IgD-negative memory B cell (primary cell): ENCODE data around the gene FYTTD1. TPM values are rescaled to one million over a fixed set of nuclear protein-coding genes. Genes with fewer than 3 reads are reported as not detected.
A peak's percentile ranks its signal among the peaks of the same experiment; 100 is the strongest.

ENCODE experiments used
- H3K27ac Mint-ChIP-seq, 3 donors: one replicate each; pipeline ENCODE4 v1.8.0; 2020 to 2022; ENCODE audit warnings: mild to moderate bottlenecking in 3 of 3, mixed read lengths in 3 of 3, moderate library complexity in 1 of 3
- H3K27me3 Mint-ChIP-seq: one replicate; pipeline ENCODE4 v1.8.0; 2021; ENCODE audit warnings: mixed read lengths
- H3K36me3 Mint-ChIP-seq: one replicate; pipeline ENCODE4 v1.8.0; 2020; ENCODE audit warnings: mild to moderate bottlenecking, mixed read lengths
- H3K4me1 Mint-ChIP-seq, 3 donors: one replicate each; pipeline ENCODE4 v1.8.0; 2020 to 2022; ENCODE audit warnings: mixed read lengths in 3 of 3, mild to moderate bottlenecking in 1 of 3
- H3K4me3 Mint-ChIP-seq, 4 donors: one replicate each; pipeline ENCODE4 v1.8.0; 2020 to 2022; ENCODE audit warnings: mild to moderate bottlenecking in 4 of 4, mixed read lengths in 4 of 4, moderate library complexity in 3 of 4
- H3K9me3 Mint-ChIP-seq, 3 donors: one replicate each; pipeline ENCODE4 v1.8.0; 2020 to 2021; ENCODE audit warnings: mixed read lengths in 3 of 3, mild to moderate bottlenecking in 1 of 3
- polyA plus RNA-seq: library from polyadenylated mRNA; unstranded; fragments of 300-500 nt; fragmentation: Illumina TruSeq; gene quantifications from one replicate; pipeline ENCODE4 v1.2.3, GENCODE V29; 2021

FYTTD1 gene
- polyA plus RNA-seq, 1 donor from 2014 or later = 65.5 TPM

DNA sequence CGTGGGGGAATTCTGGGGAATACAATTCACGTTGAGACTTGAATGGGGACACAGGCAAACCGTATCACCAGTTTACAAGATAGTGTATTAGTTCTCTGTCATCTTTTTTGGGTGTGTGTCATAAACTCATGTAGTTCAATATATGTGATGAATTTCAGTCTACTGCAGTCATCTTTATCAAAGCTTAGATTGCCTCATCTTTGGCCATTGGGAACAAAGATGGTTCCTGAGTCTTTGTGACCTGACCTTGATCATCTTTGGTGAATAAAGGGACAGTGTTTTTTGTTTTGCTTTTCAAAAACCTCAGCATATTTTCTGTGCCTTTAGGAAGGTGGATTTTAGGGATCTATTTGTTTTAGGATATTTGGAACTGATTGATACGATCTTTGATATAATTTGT is 64.7 kb downstream of the FYTTD1 start:
- Mint-ChIP-seq H3K4me3 (no peak overlapping the region), H3K27me3 (no peaks in the 10 kb centered on the region), H3K27ac (no peak overlapping the region), H3K36me3 (peaks cover 3% of the 10 kb centered on the region), H3K4me1 (peaks cover 6 to 25% (median 22%) of the 10 kb centered on the region in 3 donors), H3K9me3 (no peaks in the 10 kb centered on the region)

DNA sequence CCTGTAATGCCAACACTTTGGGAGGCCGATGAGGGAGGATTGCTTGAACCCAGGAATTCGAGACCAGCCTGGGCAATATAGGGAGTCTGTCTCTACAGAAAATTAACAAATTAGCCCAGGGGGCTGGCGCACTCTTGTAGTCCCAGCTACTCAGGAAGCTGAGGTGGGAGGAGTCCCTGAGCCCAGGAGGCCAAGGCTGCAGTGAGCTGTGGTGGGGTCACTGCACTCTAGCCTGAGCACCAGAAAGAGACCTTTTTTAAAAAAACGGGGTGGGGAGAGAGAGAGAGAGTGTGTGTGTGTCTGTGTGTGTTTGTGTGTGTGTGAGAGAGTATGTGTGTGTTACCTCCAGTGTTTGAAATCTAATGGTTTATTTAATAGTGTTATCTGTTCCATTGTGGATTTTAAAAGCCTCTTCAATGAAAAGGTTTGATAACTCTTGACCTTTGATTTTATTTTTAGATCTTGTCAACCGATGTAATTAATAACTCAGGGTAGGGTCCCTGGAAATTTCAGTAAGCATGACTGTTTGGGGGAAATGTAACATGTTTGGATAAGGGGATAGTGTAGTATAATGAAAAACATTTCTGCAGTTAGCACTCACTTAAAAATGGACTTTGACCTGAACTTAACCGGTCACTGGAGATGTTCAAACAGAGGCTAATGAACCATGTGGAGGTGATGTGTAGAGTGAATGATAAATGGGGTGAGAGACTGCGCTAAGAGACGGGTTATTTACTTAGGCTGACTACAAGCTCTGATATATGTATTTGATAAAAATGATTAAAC is 71.1 kb downstream of the FYTTD1 start:
- H3K36me3 Mint-ChIP-seq = peaks cover 4% of the 10 kb centered on the region
- H3K9me3 Mint-ChIP-seq = no peaks in the 10 kb centered on the region
- no peak overlapping the region for H3K27ac Mint-ChIP-seq
- H3K27me3 Mint-ChIP-seq = no peaks in the 10 kb centered on the region
- H3K4me1 Mint-ChIP-seq = peaks cover 0 to 1% (median 1%) of the 10 kb centered on the region in 3 donors
- H3K4me3 Mint-ChIP-seq = no peak overlapping the region

DNA sequence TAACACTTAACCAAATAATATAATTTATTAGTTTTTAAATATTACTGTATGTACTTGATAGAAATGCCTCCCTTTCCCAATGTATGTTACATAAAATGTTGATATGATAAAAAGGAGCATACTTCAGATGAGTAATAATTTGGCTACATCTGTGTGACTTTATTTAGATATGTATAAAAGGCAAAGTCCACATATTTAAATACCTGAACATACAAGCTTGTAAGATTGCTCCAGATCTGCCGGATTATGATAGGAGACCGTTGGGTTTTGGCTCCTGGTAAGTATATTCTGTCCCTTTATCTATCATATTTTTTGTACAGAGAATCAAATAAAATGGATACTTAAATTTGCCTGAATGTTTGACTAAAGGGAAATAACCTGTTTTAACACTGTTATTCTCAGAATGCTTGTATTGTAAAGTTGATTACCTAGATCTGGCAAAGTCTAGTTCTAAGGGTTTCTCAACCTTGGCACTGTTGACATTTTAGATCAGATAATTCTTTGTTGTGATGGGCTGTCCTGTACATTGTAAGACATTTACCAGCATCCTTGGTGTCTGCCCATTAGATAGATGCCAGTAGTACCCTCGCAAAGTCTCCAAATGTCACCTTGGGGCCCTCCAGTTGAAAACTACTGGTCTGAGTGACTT is 79.8 kb downstream of the FYTTD1 start:
- H3K9me3 Mint-ChIP-seq = no peaks in the 10 kb centered on the region
- H3K27me3 Mint-ChIP-seq = no peaks in the 10 kb centered on the region
- H3K4me3 Mint-ChIP-seq = no peak overlapping the region
- H3K27ac Mint-ChIP-seq = no peak overlapping the region
- H3K36me3 Mint-ChIP-seq = peaks cover 8% of the 10 kb centered on the region
- peaks cover 4 to 9% (median 5%) of the 10 kb centered on the region in 3 donors for H3K4me1 Mint-ChIP-seq

DNA sequence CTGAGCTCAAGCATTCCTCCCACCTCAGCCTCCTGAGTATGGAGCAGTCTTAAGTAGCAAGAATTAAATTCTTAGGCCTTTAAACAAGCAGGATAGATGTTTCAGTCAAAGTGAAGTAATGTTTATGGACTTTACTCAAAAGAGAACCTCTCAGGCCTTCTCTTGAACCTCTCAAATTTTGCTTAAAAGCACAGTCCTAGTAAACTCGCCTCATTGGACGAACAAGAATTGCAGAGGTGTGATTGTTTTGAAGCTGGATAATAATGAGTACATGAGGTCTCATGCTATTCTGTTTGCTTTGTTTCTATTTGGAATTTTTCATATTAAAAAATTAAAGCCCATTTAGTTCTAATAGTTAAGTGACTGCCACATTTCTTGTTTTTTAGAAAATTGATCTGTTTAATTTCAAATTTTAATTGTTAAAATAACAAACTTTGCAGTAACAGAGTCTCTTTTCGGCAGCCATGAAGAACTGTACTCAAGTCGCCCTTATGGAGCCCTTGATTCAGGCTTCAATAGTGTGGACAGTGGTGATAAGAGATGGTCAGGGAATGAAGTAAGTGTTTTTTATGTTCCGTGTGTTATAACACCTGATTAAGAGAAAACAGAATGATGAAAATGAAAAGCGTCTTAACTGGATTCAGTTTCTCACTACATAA is 80.8 kb downstream of the FYTTD1 start:
- Mint-ChIP-seq H3K9me3 (no peaks in the 10 kb centered on the region), H3K27me3 (no peaks in the 10 kb centered on the region), H3K4me1 (peaks cover 7 to 12% (median 9%) of the 10 kb centered on the region in 3 donors), H3K27ac (peak overlapping the region in 1 of 3 donors; percentile 39), H3K4me3 (no peak overlapping the region), H3K36me3 (peaks cover 8% of the 10 kb centered on the region)

DNA sequence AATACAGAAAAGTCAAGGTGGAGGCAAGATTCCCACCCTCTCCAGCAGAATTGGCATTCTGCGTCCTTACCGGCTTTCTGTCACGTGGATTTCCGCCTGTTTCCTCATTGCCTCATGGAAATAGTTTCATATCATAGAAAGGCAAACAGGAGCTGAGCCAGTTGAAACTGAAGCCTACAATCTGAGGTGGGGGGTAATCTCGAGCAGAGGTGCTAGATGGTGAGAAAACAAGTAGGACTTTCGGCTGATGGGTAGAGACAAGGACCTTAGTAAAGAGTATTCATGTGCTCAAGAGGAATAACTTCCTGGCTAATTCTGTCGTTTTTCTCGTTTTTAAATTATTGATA is 81.3 kb downstream of the FYTTD1 start:
- peak overlapping the region in 1 of 3 donors; percentile 39 for H3K27ac Mint-ChIP-seq
- H3K36me3 Mint-ChIP-seq = peaks cover 8% of the 10 kb centered on the region

DNA sequence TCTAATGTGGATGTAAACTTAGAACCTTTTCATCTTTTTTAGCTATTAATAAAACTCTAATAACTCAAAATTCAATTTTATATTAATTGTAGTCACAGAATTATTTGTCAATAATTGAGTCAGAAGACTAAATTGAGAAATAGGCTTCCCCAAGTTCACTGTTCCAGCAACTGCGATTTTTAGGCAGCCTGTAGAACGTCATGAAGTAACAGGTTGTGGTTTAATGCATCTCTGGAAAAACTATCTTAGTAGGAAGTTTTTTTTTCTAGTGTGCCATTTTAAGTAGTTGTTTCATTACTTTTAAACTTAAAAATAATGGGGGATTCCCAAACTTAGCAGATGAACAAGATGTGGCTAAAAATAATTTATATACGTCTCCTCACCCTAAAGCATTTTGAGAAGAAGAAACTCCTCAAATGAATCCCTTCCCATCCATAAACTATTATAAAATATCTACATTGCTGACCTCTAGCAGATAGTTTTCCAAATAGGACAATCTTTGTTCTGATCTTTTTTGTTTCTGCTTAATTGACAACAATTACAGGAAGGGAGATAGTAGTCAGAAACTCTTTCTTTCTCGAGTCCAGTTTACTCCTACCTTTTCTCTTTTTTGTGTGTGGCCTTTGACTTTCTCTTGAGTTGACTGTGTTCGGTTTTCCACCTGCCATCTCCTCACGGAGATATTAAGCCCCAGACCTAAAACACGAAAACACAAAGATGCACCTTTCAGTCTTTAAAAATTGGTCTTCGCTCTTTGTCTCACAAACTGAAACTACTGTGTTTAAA is 84.4 kb downstream of the FYTTD1 start:
- no peaks in the 10 kb centered on the region for H3K27me3 Mint-ChIP-seq
- H3K36me3 Mint-ChIP-seq = peaks cover 11% of the 10 kb centered on the region
- no peaks in the 10 kb centered on the region for H3K9me3 Mint-ChIP-seq
- H3K4me1 Mint-ChIP-seq = peaks cover 12 to 13% (median 13%) of the 10 kb centered on the region in 3 donors
- peak overlapping the region in 3 of 4 donors; percentile 60 to 77 (median 73) for H3K4me3 Mint-ChIP-seq
- peak overlapping the region in 2 of 3 donors; percentile 31 to 79 for H3K27ac Mint-ChIP-seq

More for the DNA sequence above, 81.3 kb downstream of the FYTTD1 start:
- Mint-ChIP-seq H3K27me3 (no peaks in the 10 kb centered on the region), H3K4me3 (no peak overlapping the region), H3K9me3 (no peaks in the 10 kb centered on the region), H3K4me1 (peaks cover 12 to 13% (median 13%) of the 10 kb centered on the region in 3 donors)

DNA sequence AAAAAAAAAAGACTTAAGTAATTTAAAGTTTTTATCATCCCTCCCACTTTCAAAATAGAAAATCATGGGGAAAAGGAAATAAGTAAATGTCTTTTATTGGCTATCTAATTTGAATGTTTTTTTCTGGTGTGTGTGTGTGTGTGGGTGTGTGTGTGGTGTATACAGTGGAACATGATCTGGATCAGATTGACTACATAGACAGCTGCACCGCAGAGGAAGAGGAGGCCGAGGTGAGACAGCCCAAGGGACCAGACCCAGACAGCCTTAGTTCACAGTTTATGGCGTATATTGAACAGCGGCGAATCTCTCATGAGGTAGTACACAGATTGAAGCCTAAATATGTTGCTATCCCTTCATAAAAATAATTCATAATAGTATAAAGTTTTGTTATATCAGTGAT is 85.8 kb downstream of the FYTTD1 start:
- Mint-ChIP-seq H3K27ac (peak overlapping the region; percentile 71 to 89 (median 83)), H3K36me3 (peaks cover 13% of the 10 kb centered on the region), H3K4me3 (peak overlapping the region in 2 of 4 donors; percentile 61 to 83), H3K27me3 (no peaks in the 10 kb centered on the region), H3K4me1 (peaks cover 12 to 13% (median 13%) of the 10 kb centered on the region in 3 donors), H3K9me3 (no peaks in the 10 kb centered on the region)

DNA sequence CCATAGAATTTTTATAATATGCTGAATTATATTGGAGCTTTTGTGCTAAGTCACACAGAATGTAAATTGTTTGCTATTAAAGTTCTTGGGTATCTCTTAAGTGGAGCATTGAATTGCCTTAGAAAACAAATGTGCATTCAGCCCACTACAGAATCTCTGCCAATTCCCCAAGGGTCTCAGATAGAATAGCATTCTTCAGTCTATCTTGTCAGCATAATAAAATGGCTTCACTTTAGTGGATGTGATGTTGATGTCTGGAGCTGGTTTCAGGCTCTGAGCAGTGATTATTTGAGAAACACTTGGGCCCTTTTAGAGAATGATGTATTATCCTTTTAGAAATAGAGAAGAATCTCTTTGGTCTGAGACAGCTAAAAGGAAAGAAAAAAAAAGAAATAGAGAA is 86.6 kb downstream of the FYTTD1 start:
- H3K27ac Mint-ChIP-seq = peak overlapping the region in 2 of 3 donors; percentile 1 to 71

More for the DNA sequence above, 86.6 kb downstream of the FYTTD1 start:
- Mint-ChIP-seq H3K4me1 (peaks cover 12 to 13% (median 13%) of the 10 kb centered on the region in 3 donors), H3K9me3 (no peaks in the 10 kb centered on the region), H3K36me3 (peaks cover 13% of the 10 kb centered on the region), H3K27me3 (no peaks in the 10 kb centered on the region), H3K4me3 (no peak overlapping the region)

Other genes with a start within 250 kb of the FYTTD1 start
- 19.0 TPM for gene BDH1, start 193.9 kb upstream of the FYTTD1 start, polyA plus RNA-seq
- gene RUBCN, start 13.0 kb upstream of the FYTTD1 start, polyA plus RNA-seq = 46.5 TPM
- 24.3 TPM for gene LRCH3, start 41.4 kb downstream of the FYTTD1 start, polyA plus RNA-seq
- gene RPL35A, start 200.3 kb downstream of the FYTTD1 start, polyA plus RNA-seq = 1,996 TPM
- gene LMLN, start 210.3 kb downstream of the FYTTD1 start, polyA plus RNA-seq = 1.3 TPM